B cell (primary cell): ENCODE measurements around the gene GIPC1. TPM values are rescaled to one million over a fixed set of nuclear protein-coding genes. Genes with fewer than 3 reads are reported as not detected.
A peak's percentile ranks its signal among the peaks of the same experiment; 100 is the strongest.
"Not testable (repeated sequence)": the region's sequence is repeated elsewhere in the genome, so short reads cannot be mapped to it uniquely, and the experiment has no call there.

Experiments
- ATAC-seq: fragments of 200-7000 bp; cut with Tn5 transposase; one replicate; pipeline ENCODE4 v1.10.0; 2021; ENCODE audit warnings: low read depth, mild to moderate bottlenecking, moderate number of reproducible peaks, moderate library complexity
- CTCF ChIA-PET: fragments of 350-600 bp; sonication (Branson Sonifier 250); formaldehyde crosslinking; loops from one replicate; lab custom pipeline; 2021; ENCODE audit warnings: antibody characterized with exemption, inconsistent platforms; lab: Charles Lee
- POLR2A ChIA-PET: fragments of 350-600 bp; sonication (Branson Sonifier 250); formaldehyde crosslinking; loops from one replicate; lab custom pipeline; 2021; ENCODE audit warnings: antibody characterized with exemption; lab: Charles Lee
- DNase-seq: peaks from one replicate; pipeline ENCODE4 v3.0.0; 2013
- H2AFZ ChIP-seq: 2 replicates; pipeline ENCODE4 v1.6.1; 2012; ENCODE audit warnings: mild to moderate bottlenecking, low read depth, low read length; ENCODE audit not compliant: insufficient read depth, poor library complexity, severe bottlenecking
- H3K27ac ChIP-seq, 2 donors: 1 replicate in 1 of 2; 2 replicates in 1 of 2; pipeline ENCODE4 v1.5.1; 2012 to 2013; ENCODE audit warnings: low read length in 2 of 2, mild to moderate bottlenecking in 2 of 2, moderate library complexity in 1 of 2
- H3K27me3 ChIP-seq, 4 experiments: fragments of 200-600 bp in 1 of 4; sonication (generic) in 1 of 4; replicated peaks in 1 of 4; 1 replicate in 2 of 4; 2 replicates in 2 of 4; pipeline versions ENCODE4 v1.6.1 to v1.7.0; 2013 to 2016; ENCODE audit warnings: low read length in 3 of 4, mild to moderate bottlenecking in 2 of 4, mixed read lengths in 1 of 4, moderate library complexity in 1 of 4; ENCODE audit not compliant: insufficient read depth in 4 of 4, control insufficient read depth in 3 of 4; ENCODE audit errors: control extremely low read depth in 1 of 4
- H3K36me3 ChIP-seq, 2 experiments: replicated peaks in 1 of 2; 1 replicate in 1 of 2; 2 replicates in 1 of 2; pipeline versions ENCODE4 v1.6.1 to v1.7.1; 2013; ENCODE audit warnings: low read length in 1 of 2; ENCODE audit not compliant: insufficient read depth in 2 of 2, control insufficient read depth in 1 of 2; ENCODE audit errors: control extremely low read depth in 1 of 2, extremely low read depth in 1 of 2
- H3K4me1 ChIP-seq, 2 donors: fragments of 200-600 bp in 1 of 2; sonication (generic) in 1 of 2; 1 replicate in 1 of 2; 2 replicates in 1 of 2; pipeline versions ENCODE4 v1.5.1 to v1.6.1; 2013 to 2017; ENCODE audit warnings: low read length in 2 of 2; ENCODE audit not compliant: control insufficient read depth in 2 of 2, insufficient read depth in 2 of 2
- H3K4me2 ChIP-seq: replicated peaks from 2 replicates; pipeline ENCODE3; 2012; ENCODE audit warnings: mild to moderate bottlenecking, low read depth, low read length; ENCODE audit not compliant: poor library complexity, severe bottlenecking
- H3K4me3 ChIP-seq, 5 experiments: fragments of 200-600 bp in 1 of 5; sonication (generic) in 1 of 5; 1 replicate in 3 of 5; 2 replicates in 2 of 5; pipeline versions ENCODE4 v1.5.1 to v1.7.0; 2011 to 2016; ENCODE audit warnings: low read length in 4 of 5, mild to moderate bottlenecking in 4 of 5, low read depth in 2 of 5, control low read depth in 1 of 5, moderate library complexity in 1 of 5; ENCODE audit not compliant: insufficient read depth in 1 of 5; ENCODE audit errors: control extremely low read depth in 1 of 5, extremely low read depth in 1 of 5
- H3K79me2 ChIP-seq: fragments of 200-600 bp; sonication (generic); one replicate; pipeline ENCODE4 v1.6.0; 2016; ENCODE audit warnings: low read length; ENCODE audit not compliant: control insufficient read depth, insufficient read depth
- H3K9ac ChIP-seq: fragments of 200-600 bp; sonication (generic); 2 replicates; pipeline ENCODE4 v1.6.1; 2017; ENCODE audit warnings: mild to moderate bottlenecking, low read length, moderate library complexity
- H3K9me3 ChIP-seq, 3 donors: one replicate each; pipeline versions ENCODE4 v1.6.1 to v1.7.1; 2013; ENCODE audit warnings: low read length in 2 of 3; ENCODE audit not compliant: control insufficient read depth in 2 of 3, insufficient read depth in 1 of 3; ENCODE audit errors: control extremely low read depth in 1 of 3
- H4K20me1 ChIP-seq: 2 replicates; pipeline ENCODE4 v1.6.0; 2012; ENCODE audit warnings: mild to moderate bottlenecking, low read length; ENCODE audit not compliant: insufficient read depth, control insufficient read depth, poor library complexity, severe bottlenecking
- H3K27ac Mint-ChIP-seq: one replicate; pipeline ENCODE4 v1.8.0; 2021; ENCODE audit warnings: mixed read lengths
- H3K27me3 Mint-ChIP-seq: one replicate; pipeline ENCODE4 v1.8.0; 2021; ENCODE audit warnings: mixed read lengths
- H3K4me1 Mint-ChIP-seq: one replicate; pipeline ENCODE4 v1.8.0; 2021; ENCODE audit warnings: mixed read lengths
- H3K4me3 Mint-ChIP-seq: one replicate; pipeline ENCODE4 v1.8.0; 2021; ENCODE audit warnings: mixed read lengths
- H3K9me3 Mint-ChIP-seq: one replicate; pipeline ENCODE4 v1.8.0; 2022; ENCODE audit warnings: mixed read lengths; ENCODE audit not compliant: insufficient read depth
- CTCF ChIP-seq: fragments of 200-600 bp; IDR thresholded peaks from one replicate; pipeline ENCODE4 v1.8.0; 2022; ENCODE audit warnings: antibody characterized with exemption, mild to moderate bottlenecking
- EZH2 ChIP-seq: IDR thresholded peaks from 2 replicates; pipeline ENCODE4 v1.6.1; 2012; ENCODE audit warnings: borderline replicate concordance, low read depth, mild to moderate bottlenecking, moderate library complexity, low read length; ENCODE audit not compliant: insufficient read depth, poor library complexity, severe bottlenecking
- WGBS: methylation state at CpG from one replicate; pipeline ENCODE4 v1.1.5; 2013; ENCODE audit warnings: missing lambda C conversion rate; ENCODE audit not compliant: insufficient coverage; 5-methylcytosine and 5-hydroxymethylcytosine counted together
- intact Hi-C: fragments of 100-400 bp; cut with micrococcal nuclease; formaldehyde crosslinking; loops from one replicate; pipeline ENCODE4 v1.10.0; 2022
- polyA plus RNA-seq: library from polyadenylated mRNA; depleted of rRNA; stranded (reverse); fragments of >200 nt; gene quantifications from 2 replicates; pipeline ENCODE4 v1.2.3, GENCODE V29; 2012
- total RNA-seq, 2 donors: library from RNA; stranded (reverse); fragments of 120-200 nt in 1 of 2; gene quantifications; 1 replicate in 1 of 2; 2 replicates in 1 of 2; pipeline versions ENCODE4 v1.2.3 to v1.2.4, GENCODE V29; 2013 to 2022

GIPC1 gene
- total and polyA plus RNA-seq, 2 donors (not counting 1 experiment from before 2014, with no cell fraction given): 11.3 to 12.0 TPM

DNA sequence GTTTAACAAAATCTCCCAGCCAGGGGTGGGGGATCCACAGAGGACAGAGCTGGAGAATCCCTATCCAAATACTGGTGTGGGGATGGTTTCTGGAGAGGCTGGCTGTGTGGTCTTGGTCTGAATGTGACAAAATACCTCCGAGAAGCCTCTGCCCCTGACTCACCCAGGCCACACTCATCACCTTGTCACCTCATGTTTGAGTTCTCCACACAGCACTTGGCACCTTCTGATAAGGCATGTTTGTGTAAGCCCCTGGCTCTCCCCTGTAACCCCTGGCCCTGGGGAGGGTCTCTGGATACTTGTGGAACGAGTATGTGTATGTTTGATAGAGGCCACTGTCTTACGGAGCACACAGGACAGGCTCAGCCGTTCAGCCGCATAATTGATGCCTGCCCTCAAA lies 48.1 kb upstream of the GIPC1 start:
- H3K79me2 ChIP-seq: peaks cover 78% of the 10 kb centered on the region
- H3K4me2 ChIP-seq: no peak overlapping the region
- TF ChIP-seq CTCF (no peak), EZH2 (no peak)
- no peak overlapping the region for H3K9ac ChIP-seq
- H3K4me3 ChIP-seq: no peak overlapping the region
- peaks cover 0 to 5% of the 10 kb centered on the region in 2 donors for H3K4me1 ChIP-seq
- Mint-ChIP-seq H3K4me3 (no peak overlapping the region), H3K27me3 (no peaks in the 10 kb centered on the region), H3K9me3 (no peaks in the 10 kb centered on the region), H3K27ac (no peak overlapping the region), H3K4me1 (peaks cover 21% of the 10 kb centered on the region)
- no peak overlapping the region for H2AFZ ChIP-seq
- ChIA-PET CTCF (interaction anchor here (3.7 kb wide), 1 partner anchor 12 kb away, joined by 16 read pairs; no protein-coding TSS in a partner anchor), POLR2A (no interaction called here)
- no peaks in the 10 kb centered on the region for H3K27me3 ChIP-seq
- ATAC-seq (no peak), DNase-seq (no peak)
- no peaks in the 10 kb centered on the region for H3K9me3 ChIP-seq
- intact Hi-C loops: no loop called here
- 95% methylated on average over 5 of the region's 5 CpGs for WGBS
- H3K27ac ChIP-seq: no peak overlapping the region
- peaks cover 34% of the 10 kb centered on the region for H4K20me1 ChIP-seq
- peaks cover 0 to 9% of the 10 kb centered on the region in 2 experiments for H3K36me3 ChIP-seq

DNA sequence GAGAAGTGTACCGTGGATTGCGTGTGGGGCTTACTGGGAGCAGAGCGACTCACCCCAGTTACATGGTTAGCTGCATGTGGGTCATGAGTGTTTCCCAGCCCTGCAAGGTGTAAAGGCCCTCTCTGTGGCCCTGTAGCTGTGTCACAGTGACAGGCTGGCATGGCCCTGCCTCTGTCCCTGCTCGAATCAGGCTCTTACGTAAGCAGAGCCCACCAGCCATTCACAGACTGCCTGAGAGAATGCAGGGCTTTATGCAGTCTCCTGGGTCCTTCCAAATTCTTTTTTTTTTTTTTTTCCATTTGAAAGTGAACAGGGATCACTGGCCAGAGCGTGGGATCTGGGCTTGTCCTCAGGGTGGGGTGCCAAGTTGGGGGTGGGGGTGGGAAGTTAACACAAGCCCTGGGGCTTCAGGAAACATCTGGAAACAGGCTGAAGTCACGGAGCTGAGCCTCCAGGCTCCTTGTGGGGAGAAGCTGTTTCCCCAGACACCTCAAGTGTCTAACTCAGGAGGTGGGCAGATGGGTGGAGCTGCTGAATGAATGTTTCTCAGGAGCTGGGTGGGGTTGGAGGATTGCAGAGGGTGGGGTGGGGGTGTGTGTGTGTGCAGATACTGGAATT lies 46.9 kb upstream of the GIPC1 start:
- Histone ChIP-seq H3K36me3 (peaks cover 0 to 6% of the 10 kb centered on the region in 2 experiments), H3K79me2 (peaks cover 75% of the 10 kb centered on the region), H2AFZ (no peak overlapping the region), H3K27me3 (no peaks in the 10 kb centered on the region), H3K9ac (no peak overlapping the region), H3K4me2 (no peak overlapping the region), H4K20me1 (peaks cover 34% of the 10 kb centered on the region), H3K27ac (no peak overlapping the region), H3K4me1 (peaks cover 0 to 5% of the 10 kb centered on the region in 2 donors), H3K9me3 (no peaks in the 10 kb centered on the region), H3K4me3 (no peak overlapping the region)
- 38% methylated on average over 7 of the region's 7 CpGs for WGBS
- intact Hi-C loops: no loop called here
- Mint-ChIP-seq H3K4me3 (no peak overlapping the region), H3K27me3 (no peaks in the 10 kb centered on the region), H3K27ac (peak overlapping the region; percentile 20), H3K9me3 (no peaks in the 10 kb centered on the region), H3K4me1 (peaks cover 24% of the 10 kb centered on the region)
- ChIA-PET CTCF (interaction anchor here (1.2 to 3.7 kb wide), 2 partner anchors 8 to 13 kb away, joined by 4 to 16 read pairs; no protein-coding TSS in a partner anchor), POLR2A (interaction anchor here (0.5 kb wide), 1 partner anchor 272 kb away, joined by 4 read pairs; no protein-coding TSS in a partner anchor)
- no peak for TF ChIP-seq EZH2
- no peak for TF ChIP-seq CTCF
- DNase-seq: no peak
- no peak for ATAC-seq

DNA sequence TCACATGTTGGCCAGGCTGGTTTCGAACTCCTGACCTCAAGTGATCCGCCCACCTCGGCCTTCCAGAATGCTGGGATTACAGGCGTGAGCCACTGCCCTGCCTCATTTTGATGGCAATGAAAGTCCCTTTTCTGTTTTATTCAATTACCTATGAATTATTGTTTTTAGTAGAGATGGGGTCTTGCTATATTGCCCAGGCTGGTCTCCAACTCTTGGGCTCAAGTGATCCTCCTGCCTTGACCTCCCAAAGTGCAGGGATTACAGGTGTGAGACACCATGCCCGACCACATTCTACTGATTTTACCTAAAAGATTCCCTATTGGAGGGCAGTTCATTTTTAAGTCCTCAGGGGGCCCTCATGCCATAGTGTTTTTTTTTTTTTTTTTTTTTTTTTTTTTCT lies 46.1 kb upstream of the GIPC1 start:
- 87% methylated on average over 3 of the region's 5 CpGs for WGBS
- Histone ChIP-seq H3K79me2 (peaks cover 82% of the 10 kb centered on the region), H4K20me1 (peaks cover 38% of the 10 kb centered on the region)
- H3K4me3 ChIP-seq, H3K27me3 Mint-ChIP-seq, H2AFZ ChIP-seq, H3K27me3 ChIP-seq, H3K9me3 Mint-ChIP-seq, ATAC-seq, POLR2A ChIA-PET, H3K9ac ChIP-seq, H3K9me3 ChIP-seq, H3K4me1 ChIP-seq, H3K27ac ChIP-seq, DNase-seq, H3K27ac Mint-ChIP-seq, H3K4me3 Mint-ChIP-seq, intact Hi-C loops, H3K36me3 ChIP-seq, H3K4me2 ChIP-seq: not testable (repeated sequence)
- CTCF ChIA-PET: interaction anchor here (1.2 kb wide), 1 partner anchor 9 kb away, joined by 4 read pairs; no protein-coding TSS in a partner anchor
- H3K4me1 Mint-ChIP-seq: peaks cover 28% of the 10 kb centered on the region
